Measurements from ENCODE around the gene SHC2. TPM values are rescaled to one million over a fixed set of nuclear protein-coding genes. Genes with fewer than 3 reads are reported as not detected.

The SHC2 gene
- total and polyA plus RNA-seq, 2 of the 13 experiments (the other 11 are each of a cell fraction or from before 2014, with no cell fraction given) = 9.0 to 18.3 TPM

- TF ChIP-seq DPF2 (CRISPR knock-in tag; IDR thresholded peaks at IDR 0.05; ENCODE audit: borderline replicate concordance, low read depth) = peak; percentile 14; the same call in 1 of the 2 replicates
- TF ChIP-seq HBP1 (CRISPR knock-in tag; IDR thresholded peaks at IDR 0.05; ENCODE audit: low read depth) = peak; percentile 55; the same call in 1 of the 2 replicates
- no peak for TF ChIP-seq ARID3A (IDR thresholded peaks at IDR 0.05; ENCODE audit: low read depth, low read length)
- peak; percentile 80 for TF ChIP-seq YEATS4 (CRISPR knock-in tag; IDR thresholded peaks at IDR 0.05; ENCODE audit: borderline replicate concordance)
- TF ChIP-seq ARID4A (CRISPR knock-in tag; IDR thresholded peaks at IDR 0.05; ENCODE audit: borderline replicate concordance) = peak; percentile 68; the same call in 1 of the 2 replicates
- TF ChIP-seq KIAA2018 (CRISPR knock-in tag; IDR thresholded peaks at IDR 0.05; ENCODE audit: borderline replicate concordance) = no peak
- TF ChIP-seq EZH2 (conservative IDR thresholded peaks at IDR 0.05; ENCODE audit: low read depth, low read length) = no peak
- peak; percentile 83 for TF ChIP-seq MAZ (IDR thresholded peaks at IDR 0.05; ENCODE audit: borderline replicate concordance, low read depth, low read length)
- TF ChIP-seq MAZ (CRISPR knock-in tag; IDR thresholded peaks at IDR 0.05; ENCODE audit: low read depth) = peak; percentile 70; the same call in 1 of the 2 replicates
Measured at GRCh38 chr19:461721-462551, 1.1 kb upstream of the SHC2 start (continued).
